Measurements from ENCODE around the gene SFT2D1.
"Not testable (repeated sequence)": the region's sequence is repeated elsewhere in the genome, so short reads cannot be mapped to it uniquely, and the experiment has no call there.

DNA sequence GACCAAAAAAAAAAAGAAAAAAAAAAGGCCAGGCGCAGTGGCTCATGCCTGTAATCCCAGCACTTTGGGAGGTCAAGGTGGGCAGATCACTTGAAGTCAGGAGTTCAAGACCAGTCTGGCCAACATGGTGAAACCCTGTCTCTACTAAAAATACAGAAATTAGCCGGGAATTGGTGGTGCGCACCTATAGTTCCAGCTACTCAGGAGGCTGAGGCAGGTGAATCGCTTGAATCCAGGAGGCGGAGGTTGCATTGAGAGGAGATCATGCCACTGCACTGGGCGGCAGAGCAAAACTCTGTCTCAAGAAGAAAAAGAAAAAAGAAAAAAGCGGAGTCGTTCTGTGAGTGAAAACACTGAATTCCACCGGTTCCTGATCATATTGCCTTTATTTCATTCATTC is 44.8 kb upstream of the SFT2D1 start:
- TF ChIP-seq, protein P1, sequence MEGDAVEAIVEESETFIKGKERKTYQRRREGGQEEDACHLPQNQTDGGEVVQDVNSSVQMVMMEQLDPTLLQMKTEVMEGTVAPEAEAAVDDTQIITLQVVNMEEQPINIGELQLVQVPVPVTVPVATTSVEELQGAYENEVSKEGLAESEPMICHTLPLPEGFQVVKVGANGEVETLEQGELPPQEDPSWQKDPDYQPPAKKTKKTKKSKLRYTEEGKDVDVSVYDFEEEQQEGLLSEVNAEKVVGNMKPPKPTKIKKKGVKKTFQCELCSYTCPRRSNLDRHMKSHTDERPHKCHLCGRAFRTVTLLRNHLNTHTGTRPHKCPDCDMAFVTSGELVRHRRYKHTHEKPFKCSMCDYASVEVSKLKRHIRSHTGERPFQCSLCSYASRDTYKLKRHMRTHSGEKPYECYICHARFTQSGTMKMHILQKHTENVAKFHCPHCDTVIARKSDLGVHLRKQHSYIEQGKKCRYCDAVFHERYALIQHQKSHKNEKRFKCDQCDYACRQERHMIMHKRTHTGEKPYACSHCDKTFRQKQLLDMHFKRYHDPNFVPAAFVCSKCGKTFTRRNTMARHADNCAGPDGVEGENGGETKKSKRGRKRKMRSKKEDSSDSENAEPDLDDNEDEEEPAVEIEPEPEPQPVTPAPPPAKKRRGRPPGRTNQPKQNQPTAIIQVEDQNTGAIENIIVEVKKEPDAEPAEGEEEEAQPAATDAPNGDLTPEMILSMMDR (IDR thresholded peaks at IDR 0.05), result not testable (repeated sequence)
- TF ChIP-seq SIN3A (IDR thresholded peaks at IDR 0.05; ENCODE audit: borderline replicate concordance, insufficient read depth, low read depth, low read length), result not testable (repeated sequence)

Data from Panc1 (cell line).